Measurements from ENCODE around the gene IL1B.

DNA sequence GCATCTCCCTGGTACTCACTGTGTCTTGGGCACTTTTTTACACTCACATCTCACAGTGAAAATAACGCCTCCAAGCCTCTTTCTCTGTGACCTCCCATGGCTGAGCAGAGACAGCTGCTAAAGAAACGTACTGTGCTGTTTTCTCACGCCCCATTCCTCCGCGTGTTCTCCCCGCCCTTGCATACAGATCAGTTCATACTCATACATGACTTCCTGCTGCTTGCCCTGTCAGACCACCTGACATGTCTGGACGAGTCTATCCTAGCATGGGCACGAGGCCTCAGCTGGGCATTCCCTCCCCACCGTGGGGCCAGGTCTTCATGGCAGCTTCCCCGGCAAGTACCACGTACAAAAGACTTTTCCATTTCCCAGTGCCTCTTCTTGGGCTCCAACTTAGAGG lies 31.0 kb downstream of the IL1B start:
- no peak for TF ChIP-seq CTCF (IDR thresholded peaks at IDR 0.05; ENCODE audit: low read depth, low read length)
- no peak for TF ChIP-seq MAX (IDR thresholded peaks at IDR 0.05; ENCODE audit: low read depth, low read length)

All from NB4 (cell line).